Tongue (tissue), 3 donors: ENCODE measurements around the gene CHERP. TPM values are rescaled to one million over a fixed set of nuclear protein-coding genes. Genes with fewer than 3 reads are reported as not detected.
"Not testable (repeated sequence)": the region's sequence is repeated elsewhere in the genome, so short reads cannot be mapped to it uniquely, and the experiment has no call there.

Experiments
- DNase-seq: peaks from one replicate; pipeline ENCODE4 v3.0.0-alpha.2; 2015
- small RNA-seq: library from RNA; depleted of rRNA; stranded (forward); fragments of <200 nt; gene quantifications from one replicate; pipeline ENCODE3, GENCODE V24; 2014; ENCODE audit warnings: low replicate concordance
- total RNA-seq: library from RNA; depleted of rRNA; stranded (reverse); fragments of >200 nt; gene quantifications from one replicate; pipeline ENCODE4 v1.2.3, GENCODE V29; 2014

Gene CHERP
- total RNA-seq, 1 donor from 2014 or later = 17.4 TPM

- DNase-seq = no peak
Observed at GRCh38 chr19:16472992-16473391, 69.2 kb downstream of the CHERP start.

GRCh38 chr19:16472559-16472899 lies 69.7 kb downstream of the CHERP start:
- not testable (repeated sequence) for DNase-seq

GRCh38 chr19:16470911-16471811 lies 71.1 kb downstream of the CHERP start:
- DNase-seq = no peak

GRCh38 chr19:16470541-16470910 lies 71.7 kb downstream of the CHERP start:
- no peak for DNase-seq

Small RNAs within 50 kb of the gene (small RNA-seq; reads per million reads assigned to genes)
- not detected for gene RN7SL146P

Other genes with a start within 250 kb of the CHERP start
- gene KLF2, start 217.6 kb downstream of the CHERP start, total RNA-seq = 14.2 TPM
- 16.4 TPM for gene EPS15L1, start 70.5 kb downstream of the CHERP start, total RNA-seq
- gene CALR3, start 46.3 kb downstream of the CHERP start, total RNA-seq = not detected
- gene C19orf44, start 46.0 kb downstream of the CHERP start, total RNA-seq = 8.8 TPM
- gene SLC35E1, start 30.0 kb upstream of the CHERP start, total RNA-seq = 19.8 TPM
- gene MED26, start 85.8 kb upstream of the CHERP start, total RNA-seq = 5.3 TPM
- 67.4 TPM for gene SMIM7, start 117.7 kb upstream of the CHERP start, total RNA-seq
- 97.2 TPM for gene TMEM38A, start 118.7 kb upstream of the CHERP start, total RNA-seq
- 0.10 TPM for gene NWD1, start 177.4 kb upstream of the CHERP start, total RNA-seq